MM.1S (cell line): Measurements from ENCODE around the gene LRIF1.

ENCODE experiments used
- DNase-seq: peaks from one replicate; pipeline ENCODE4 v3.0.0-alpha.2; 2015
- H2AFZ ChIP-seq: fragments of 300-600 bp; sonication (generic); 2 replicates; pipeline ENCODE4 v1.6.0; 2016; ENCODE audit warnings: antibody characterized with exemption, low read length
- H3F3A ChIP-seq: fragments of 300-600 bp; sonication (generic); 2 replicates; pipeline ENCODE4 v1.6.1; 2016; ENCODE audit warnings: mild to moderate bottlenecking, antibody characterized with exemption, low read length, moderate library complexity, mixed read lengths; ENCODE audit not compliant: insufficient read depth
- H3K27ac ChIP-seq: fragments of 300-600 bp; sonication (generic); 2 replicates; pipeline ENCODE4 v1.5.1; 2016; ENCODE audit warnings: mild to moderate bottlenecking, low read length
- H3K27me3 ChIP-seq: fragments of 300-600 bp; sonication (generic); replicated peaks from 2 replicates; pipeline ENCODE4 v1.6.0; 2016; ENCODE audit warnings: low read length; ENCODE audit not compliant: insufficient read depth
- H3K36me3 ChIP-seq: fragments of 300-600 bp; sonication (generic); replicated peaks from 2 replicates; pipeline ENCODE4 v1.6.1; 2016; ENCODE audit warnings: mild to moderate bottlenecking, low read length, mixed read lengths; ENCODE audit not compliant: insufficient read depth
- H3K4me1 ChIP-seq: fragments of 300-600 bp; sonication (generic); 2 replicates; pipeline ENCODE4 v1.6.1; 2016; ENCODE audit warnings: low read length, mixed read lengths
- H3K4me2 ChIP-seq: fragments of 300-600 bp; sonication (generic); 2 replicates; pipeline ENCODE4 v1.6.0; 2016; ENCODE audit warnings: low read depth, low read length
- H3K4me3 ChIP-seq: fragments of 300-600 bp; sonication (generic); 2 replicates; pipeline ENCODE4 v1.5.1; 2016; ENCODE audit warnings: low read length, mixed read lengths
- H3K79me2 ChIP-seq: fragments of 300-600 bp; sonication (generic); 2 replicates; pipeline ENCODE4 v1.6.1; 2016; ENCODE audit warnings: mixed run types, low read length, mixed read lengths
- H3K9ac ChIP-seq: fragments of 300-600 bp; sonication (generic); 2 replicates; pipeline ENCODE4 v1.6.1; 2016; ENCODE audit warnings: low read length, mixed read lengths
- H3K9me2 ChIP-seq: fragments of 300-600 bp; sonication (generic); replicated peaks from 2 replicates; pipeline ENCODE4 v1.6.1; 2016; ENCODE audit warnings: mild to moderate bottlenecking, low read length, mixed read lengths; ENCODE audit not compliant: insufficient read depth
- H3K9me3 ChIP-seq: fragments of 300-600 bp; sonication (generic); replicated peaks from 2 replicates; pipeline ENCODE4 v1.6.1; 2016; ENCODE audit warnings: mild to moderate bottlenecking, low read length, mixed read lengths; ENCODE audit not compliant: insufficient read depth
- H4K20me1 ChIP-seq: fragments of 300-600 bp; sonication (generic); 2 replicates; pipeline ENCODE4 v1.6.1; 2016; ENCODE audit warnings: mild to moderate bottlenecking, low read length, moderate library complexity, mixed read lengths; ENCODE audit not compliant: insufficient read depth
- EZH2 ChIP-seq: fragments of 300-600 bp; sonication (generic); optimal IDR thresholded peaks from 2 replicates; pipeline ENCODE3; 2017; ENCODE audit warnings: low read depth, mild to moderate bottlenecking, antibody characterized with exemption, low read length, mixed read lengths
- EZH2phosphoT487 ChIP-seq: fragments of 300-600 bp; sonication (generic); IDR thresholded peaks from 2 replicates; pipeline ENCODE4 v1.6.1; 2018; ENCODE audit warnings: antibody characterized with exemption, low read length
- TF ChIP-seq, protein P1 (sequence below): fragments of 300-600 bp; sonication (generic); IDR thresholded peaks from 2 replicates; pipeline ENCODE4 v1.5.1; 2016; ENCODE audit warnings: antibody characterized with exemption, low read length, mixed read lengths

Gene LRIF1

DNA sequence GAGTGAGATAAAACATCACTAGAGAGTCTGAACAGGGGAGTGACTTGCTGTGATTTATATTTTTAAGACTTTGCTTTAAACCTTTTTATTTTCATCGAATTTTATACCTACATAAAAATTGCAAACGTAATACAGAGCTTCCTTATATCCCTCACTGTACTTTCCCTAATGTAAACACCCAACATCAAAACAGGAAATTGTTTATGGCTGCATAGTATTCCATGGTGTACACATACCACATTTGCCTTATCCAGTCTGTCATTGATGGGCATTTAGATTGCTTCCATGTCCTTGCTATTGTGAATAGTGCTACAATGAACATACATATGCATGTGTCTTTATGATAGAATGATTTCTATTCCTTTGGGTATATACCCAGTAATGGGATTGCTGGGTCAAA is 34.8 kb downstream of the LRIF1 start:
- Histone ChIP-seq H3K27me3 (no peaks in the 10 kb centered on the region), H3K36me3 (no peaks in the 10 kb centered on the region), H3K4me1 (no peaks in the 10 kb centered on the region), H3K9ac (no peak overlapping the region), H3K4me2 (no peak overlapping the region), H3K4me3 (no peak overlapping the region), H3K27ac (no peak overlapping the region), H3K9me2 (no peaks in the 10 kb centered on the region), H2AFZ (no peak overlapping the region), H3F3A (no peaks in the 10 kb centered on the region), H3K9me3 (no peaks in the 10 kb centered on the region), H4K20me1 (no peaks in the 10 kb centered on the region), H3K79me2 (no peaks in the 10 kb centered on the region)
- TF ChIP-seq EZH2 (no peak), EZH2phosphoT487 (no peak)
- TF ChIP-seq, protein P1, sequence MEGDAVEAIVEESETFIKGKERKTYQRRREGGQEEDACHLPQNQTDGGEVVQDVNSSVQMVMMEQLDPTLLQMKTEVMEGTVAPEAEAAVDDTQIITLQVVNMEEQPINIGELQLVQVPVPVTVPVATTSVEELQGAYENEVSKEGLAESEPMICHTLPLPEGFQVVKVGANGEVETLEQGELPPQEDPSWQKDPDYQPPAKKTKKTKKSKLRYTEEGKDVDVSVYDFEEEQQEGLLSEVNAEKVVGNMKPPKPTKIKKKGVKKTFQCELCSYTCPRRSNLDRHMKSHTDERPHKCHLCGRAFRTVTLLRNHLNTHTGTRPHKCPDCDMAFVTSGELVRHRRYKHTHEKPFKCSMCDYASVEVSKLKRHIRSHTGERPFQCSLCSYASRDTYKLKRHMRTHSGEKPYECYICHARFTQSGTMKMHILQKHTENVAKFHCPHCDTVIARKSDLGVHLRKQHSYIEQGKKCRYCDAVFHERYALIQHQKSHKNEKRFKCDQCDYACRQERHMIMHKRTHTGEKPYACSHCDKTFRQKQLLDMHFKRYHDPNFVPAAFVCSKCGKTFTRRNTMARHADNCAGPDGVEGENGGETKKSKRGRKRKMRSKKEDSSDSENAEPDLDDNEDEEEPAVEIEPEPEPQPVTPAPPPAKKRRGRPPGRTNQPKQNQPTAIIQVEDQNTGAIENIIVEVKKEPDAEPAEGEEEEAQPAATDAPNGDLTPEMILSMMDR = no peak
- DNase-seq = no peak

DNA sequence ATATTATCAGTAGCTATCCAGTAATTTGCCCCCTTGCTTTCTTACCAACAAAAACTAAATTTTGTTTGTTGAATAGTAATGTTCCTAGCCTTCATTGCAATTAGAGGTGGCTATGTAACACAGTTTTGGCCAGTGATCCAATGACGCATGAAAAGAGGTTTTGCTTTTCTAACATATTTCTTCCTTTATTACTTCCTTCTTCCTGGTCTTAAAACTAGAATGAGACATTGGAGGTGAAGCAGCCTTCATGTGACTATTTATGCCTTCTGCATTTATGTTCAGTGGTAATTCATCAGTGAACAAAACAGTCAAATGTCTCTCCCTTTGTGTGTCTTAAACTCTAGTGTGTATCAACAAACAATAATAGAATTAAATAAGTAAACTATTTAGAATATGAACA is 35.5 kb downstream of the LRIF1 start:
- H3K4me1 ChIP-seq = no peaks in the 10 kb centered on the region
- TF ChIP-seq, protein P1 = no peak
- no peak for TF ChIP-seq EZH2phosphoT487
- TF ChIP-seq EZH2 = no peak
- H3K27me3 ChIP-seq = no peaks in the 10 kb centered on the region
- H4K20me1 ChIP-seq = no peaks in the 10 kb centered on the region
- no peak overlapping the region for H3K4me3 ChIP-seq
- H3K79me2 ChIP-seq = no peaks in the 10 kb centered on the region
- H3K9me2 ChIP-seq = no peaks in the 10 kb centered on the region
- H3K4me2 ChIP-seq = no peak overlapping the region
- H3K27ac ChIP-seq = no peak overlapping the region
- H3F3A ChIP-seq = no peaks in the 10 kb centered on the region
- no peak overlapping the region for H3K9ac ChIP-seq
- H3K36me3 ChIP-seq = no peaks in the 10 kb centered on the region
- H3K9me3 ChIP-seq = no peaks in the 10 kb centered on the region
- no peak for DNase-seq
- no peak overlapping the region for H2AFZ ChIP-seq

DNA sequence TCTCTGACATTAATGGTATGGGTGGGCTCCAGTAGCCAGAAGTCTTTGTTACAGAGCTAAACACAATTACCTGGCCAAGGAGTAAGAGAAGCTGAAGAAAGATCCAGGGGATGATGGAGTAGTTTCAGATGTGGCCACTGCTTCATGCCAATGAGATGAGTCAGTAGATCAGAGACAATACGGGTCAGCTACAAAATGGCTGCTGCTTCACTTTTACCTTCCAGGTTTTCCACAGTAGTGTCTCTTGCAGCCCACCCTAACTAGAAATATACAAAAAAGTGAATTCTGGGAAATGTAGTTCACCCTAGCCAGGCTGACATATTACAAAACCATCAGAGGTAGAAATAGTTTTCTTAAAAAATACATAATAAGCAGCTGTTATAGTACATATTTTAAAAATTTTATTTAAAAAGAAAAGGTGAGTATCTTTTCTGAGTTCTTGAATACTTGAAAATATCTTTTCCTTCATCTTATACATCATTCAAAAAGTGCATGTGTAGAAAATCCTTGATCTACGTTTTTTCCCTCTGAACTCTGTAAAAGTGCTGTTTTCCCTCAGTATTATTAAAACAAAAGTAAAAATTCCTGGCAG is 36.1 kb downstream of the LRIF1 start:
- Histone ChIP-seq H3F3A (no peaks in the 10 kb centered on the region), H4K20me1 (no peaks in the 10 kb centered on the region), H3K27me3 (no peaks in the 10 kb centered on the region), H3K4me1 (no peaks in the 10 kb centered on the region), H3K36me3 (no peaks in the 10 kb centered on the region), H3K4me3 (no peak overlapping the region), H2AFZ (no peak overlapping the region), H3K27ac (no peak overlapping the region), H3K9me3 (no peaks in the 10 kb centered on the region), H3K79me2 (no peaks in the 10 kb centered on the region), H3K9me2 (no peaks in the 10 kb centered on the region), H3K4me2 (no peak overlapping the region), H3K9ac (no peak overlapping the region)
- no peak for TF ChIP-seq EZH2
- TF ChIP-seq, protein P1 = no peak
- no peak for TF ChIP-seq EZH2phosphoT487
- DNase-seq = no peak
